Left forelimb (tissue), 1 donor: ENCODE measurements around the gene ABLIM3.
"Not testable (repeated sequence)": the region's sequence is repeated elsewhere in the genome, so short reads cannot be mapped to it uniquely, and the experiment has no call there.

ENCODE experiments used
- DNase-seq: peaks from one replicate; pipeline ENCODE4 v3.0.0-alpha.2; 2018; ENCODE audit warnings: low spot score

Gene ABLIM3

DNA sequence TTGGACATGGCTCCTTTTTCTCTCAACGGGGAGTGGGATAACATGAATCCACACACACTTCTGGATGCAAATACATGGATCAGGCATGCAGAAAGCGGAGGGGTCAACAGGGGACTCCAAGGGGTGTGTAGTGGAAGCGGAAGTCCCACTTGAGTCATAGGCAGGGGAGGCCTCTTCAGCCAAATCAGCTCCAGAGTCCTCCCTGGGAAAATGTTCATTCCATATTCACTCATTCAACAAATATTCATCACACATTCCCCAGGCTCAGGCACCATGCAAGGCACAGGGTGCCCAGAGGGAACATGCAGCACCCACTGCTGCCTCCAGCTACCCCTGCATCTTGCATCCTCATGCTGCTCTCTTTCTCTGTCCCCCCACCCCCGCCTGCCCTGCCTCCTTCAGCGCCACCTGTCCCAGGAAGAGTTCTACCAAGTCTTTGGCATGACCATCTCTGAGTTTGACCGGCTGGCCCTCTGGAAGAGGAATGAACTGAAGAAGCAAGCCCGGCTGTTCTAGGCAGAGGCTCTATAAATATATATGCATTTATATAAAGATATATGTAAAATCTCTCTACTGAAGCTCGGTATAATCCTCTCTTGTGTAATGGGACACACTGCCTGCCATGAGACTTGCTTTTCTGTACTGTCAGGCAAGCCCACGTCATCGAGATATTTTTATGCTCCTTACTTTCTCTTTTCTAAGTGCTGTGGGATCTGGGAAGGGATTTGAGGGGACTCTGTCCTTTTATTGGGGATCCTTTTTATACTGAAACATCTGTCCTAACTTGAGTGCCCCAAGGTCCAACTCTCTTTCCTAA, 116.8 kb downstream of the ABLIM3 start:
- no peak for DNase-seq

DNA sequence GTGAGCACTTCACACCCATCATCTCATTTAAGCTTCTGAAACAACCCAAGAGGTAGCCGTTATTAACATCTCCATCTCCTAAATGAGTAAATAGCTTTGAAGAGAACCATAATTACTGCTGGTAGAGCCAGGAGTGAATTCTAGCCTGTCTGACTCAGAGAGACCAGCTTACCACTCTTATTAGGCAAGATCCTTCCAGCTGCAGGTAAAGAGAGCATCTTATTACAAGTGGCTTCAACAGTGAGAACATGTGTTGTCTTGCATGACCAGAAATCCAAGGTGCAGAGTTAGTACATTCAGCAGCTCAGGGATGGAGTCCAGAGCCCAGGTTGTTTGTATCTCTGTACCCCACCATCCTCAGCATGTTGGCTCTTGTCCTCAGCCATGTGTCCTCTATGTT, 119.5 kb downstream of the ABLIM3 start:
- no peak for DNase-seq

DNA sequence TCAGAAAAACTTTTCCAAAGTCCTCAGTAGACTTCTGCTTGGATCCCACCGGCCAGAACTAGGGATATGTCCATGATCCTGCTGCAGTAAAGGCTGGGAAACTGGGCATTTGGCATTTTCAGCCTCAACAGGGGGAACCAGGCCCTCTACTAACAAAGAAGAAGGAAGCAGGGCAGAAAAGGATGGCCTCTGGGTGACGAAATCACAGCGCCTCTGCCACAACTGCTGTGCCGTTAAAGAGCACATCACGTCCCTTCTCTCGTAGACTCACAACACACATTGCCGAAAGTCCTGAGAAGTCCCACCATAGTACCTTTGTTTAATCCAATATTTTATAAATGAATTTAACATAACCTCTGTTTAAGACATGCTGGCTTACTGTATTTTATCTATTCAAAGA, 120.0 kb downstream of the ABLIM3 start:
- no peak for DNase-seq

DNA sequence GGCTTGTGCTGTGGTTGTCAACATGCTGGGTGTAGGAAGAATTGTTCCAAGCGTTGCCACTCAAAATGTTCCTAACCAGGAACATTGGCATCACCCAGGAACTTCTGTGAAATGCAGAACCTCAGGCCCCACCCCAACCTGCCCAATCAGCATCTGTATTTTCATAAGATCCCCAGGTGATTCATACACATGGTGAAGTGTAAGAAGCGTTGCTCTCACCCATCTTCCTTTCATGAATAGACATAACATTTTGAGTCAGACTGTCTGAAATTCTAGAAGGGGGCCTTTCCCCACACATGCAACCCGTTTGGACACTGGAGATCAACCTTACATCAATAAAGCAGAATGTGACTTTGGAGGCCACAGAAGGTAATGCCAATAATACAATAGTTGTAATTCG, 121.0 kb downstream of the ABLIM3 start:
- DNase-seq = no peak

DNA sequence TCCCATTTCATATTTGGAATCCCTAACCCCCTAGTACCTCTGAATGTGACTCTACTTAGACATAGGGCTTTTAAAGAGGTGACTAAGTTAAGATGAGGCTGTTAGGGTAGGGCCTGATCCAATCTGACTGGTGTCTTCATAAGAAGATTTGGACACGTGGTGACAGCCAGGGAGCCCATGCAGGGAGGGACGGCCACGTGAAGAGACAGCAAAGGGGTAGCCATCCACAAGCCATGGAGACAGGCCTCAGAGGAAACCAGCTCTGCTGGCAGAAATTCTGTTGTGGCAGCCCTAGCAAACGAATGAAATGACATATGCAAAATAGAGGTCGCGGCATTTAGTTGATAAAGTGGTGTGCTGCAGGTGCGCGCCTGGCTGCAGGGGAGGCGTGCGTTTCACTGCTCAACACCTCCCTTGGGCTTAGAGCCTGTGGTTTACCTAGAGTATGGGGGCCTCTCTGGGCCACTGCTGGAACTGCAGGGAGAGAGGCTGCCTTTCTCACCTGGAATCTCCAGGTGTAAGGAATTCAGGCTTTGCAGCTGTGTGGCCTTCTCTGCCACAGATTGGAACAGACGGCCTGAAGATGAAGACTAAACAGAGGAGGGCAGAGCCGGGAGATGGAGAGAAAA, 123.3 kb downstream of the ABLIM3 start:
- no peak for DNase-seq

DNA sequence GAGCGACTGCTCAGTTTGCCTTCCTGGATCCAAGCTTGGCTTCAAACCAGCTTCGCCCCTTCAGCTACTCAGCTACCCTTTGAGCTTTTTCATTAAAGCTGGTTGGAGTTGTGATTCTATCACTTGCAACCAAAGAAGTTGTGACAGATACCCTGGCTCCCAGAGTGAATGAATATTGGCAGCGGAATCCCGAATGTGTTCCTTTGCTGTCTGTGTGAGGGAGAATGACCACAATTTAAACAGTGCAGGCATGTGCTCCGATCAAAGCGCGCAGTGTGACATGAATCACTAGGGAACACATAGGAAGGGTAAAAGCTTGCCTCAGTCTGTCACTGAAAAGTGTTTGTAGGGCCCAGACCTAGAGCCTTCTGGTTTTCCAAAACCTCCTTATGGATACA, 123.8 kb downstream of the ABLIM3 start:
- no peak for DNase-seq

DNA sequence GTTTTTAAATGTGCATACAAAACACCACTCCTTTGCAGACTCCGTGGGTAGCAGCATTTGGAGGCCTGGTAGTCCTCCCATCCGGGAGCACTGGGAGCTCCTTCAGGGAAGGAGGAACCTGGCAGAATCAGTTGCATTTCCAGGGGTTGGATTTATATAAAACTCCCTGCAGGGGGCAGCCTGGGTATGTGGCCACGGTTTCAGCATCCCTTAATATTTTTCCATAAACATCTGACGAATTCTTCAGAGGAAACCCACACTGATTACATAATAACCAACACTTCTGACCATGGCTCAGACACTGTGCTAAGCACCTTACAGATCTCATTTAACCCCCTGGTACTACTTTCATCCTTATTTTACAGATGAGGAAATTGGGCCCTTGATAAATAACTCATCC, 124.3 kb downstream of the ABLIM3 start:
- DNase-seq = no peak

DNA sequence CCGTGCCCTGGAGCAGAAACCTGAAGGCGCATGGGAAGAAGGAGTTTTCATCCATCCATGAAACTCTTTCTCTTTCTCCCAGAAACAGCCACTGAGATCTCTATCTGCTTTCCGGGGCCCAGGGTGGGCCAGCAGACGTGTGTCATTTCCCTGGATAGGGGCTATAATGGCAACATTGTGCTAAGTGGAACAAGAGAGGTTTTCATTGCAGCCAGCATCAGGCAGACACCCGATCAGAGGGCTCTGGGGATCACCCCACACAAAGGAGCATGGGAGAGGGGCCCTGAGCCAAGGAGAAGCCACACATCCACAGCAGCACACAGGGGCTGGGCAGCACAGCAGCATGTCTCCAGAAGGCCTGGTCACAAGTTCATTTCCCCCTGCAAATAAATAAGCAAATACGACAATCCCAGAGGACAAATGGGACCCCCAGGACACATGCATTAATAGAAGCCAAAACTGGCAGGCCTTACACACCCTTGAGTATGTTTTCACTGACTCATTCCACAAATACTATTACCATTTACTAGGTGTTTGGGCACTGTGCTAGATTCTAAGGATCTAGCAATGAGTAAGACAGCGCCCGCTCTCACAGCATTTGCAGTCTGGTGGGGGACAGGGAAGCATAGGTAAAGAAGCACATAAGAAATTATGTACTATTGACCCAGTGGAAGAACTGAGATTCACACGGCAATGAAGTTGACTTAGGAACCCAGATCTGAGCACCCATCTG, 126.1 kb downstream of the ABLIM3 start:
- no peak for DNase-seq

DNA sequence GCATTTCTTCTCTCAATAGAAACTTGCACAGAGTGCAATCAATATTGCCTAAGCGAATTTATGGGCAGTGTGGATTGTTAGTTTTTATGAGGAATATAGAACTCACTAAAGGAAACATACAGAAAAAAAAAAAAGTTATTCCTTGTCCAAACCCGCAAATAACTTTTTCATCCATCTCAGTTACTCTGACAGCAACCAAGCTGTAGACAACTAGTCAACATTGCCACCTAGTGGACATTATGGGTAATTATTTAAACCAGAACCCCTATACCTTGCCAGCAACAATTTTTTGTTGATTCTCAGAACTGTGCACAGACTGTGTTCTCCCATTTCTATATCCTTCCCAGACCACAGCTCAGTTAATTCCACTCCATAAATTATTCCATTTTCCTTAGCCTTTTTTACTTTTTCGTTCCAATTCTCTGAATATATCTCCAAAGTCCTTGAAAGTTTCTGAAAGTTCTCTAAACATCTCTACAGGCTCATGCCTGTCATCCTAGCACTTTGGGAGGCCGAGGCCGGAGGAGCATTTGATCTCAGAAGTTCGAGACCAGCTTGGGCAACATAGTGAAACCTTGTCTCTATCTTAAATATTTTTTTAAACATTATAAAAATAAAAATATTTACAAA, 127.8 kb downstream of the ABLIM3 start:
- DNase-seq = no peak

DNA sequence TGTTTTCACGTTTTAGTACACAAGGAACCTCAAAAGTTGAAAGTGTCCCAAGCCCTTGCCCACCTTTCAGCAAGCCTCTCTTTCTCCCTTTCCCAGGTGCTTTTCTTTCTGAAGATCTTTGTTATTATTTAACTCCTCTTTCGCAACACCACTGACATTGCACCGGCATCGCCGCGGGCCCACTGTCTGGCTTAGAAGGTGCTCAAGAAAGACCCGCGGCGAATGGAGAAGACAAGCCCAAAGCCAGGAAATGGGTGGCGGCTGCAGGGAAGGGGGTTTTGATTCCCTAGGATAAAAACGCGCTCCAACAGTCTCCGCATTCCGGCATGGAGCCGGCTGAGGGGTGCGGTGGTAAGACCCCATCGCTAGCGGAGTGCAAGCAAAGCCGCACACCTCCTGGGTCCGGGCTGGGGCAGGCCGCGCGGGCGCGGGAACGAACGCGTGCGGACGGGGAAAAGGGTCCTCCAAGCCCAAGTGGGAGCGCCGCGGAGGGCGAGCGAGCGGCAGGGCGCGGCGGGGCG, 130.0 kb downstream of the ABLIM3 start:
- DNase-seq = peak; percentile 71

DNA sequence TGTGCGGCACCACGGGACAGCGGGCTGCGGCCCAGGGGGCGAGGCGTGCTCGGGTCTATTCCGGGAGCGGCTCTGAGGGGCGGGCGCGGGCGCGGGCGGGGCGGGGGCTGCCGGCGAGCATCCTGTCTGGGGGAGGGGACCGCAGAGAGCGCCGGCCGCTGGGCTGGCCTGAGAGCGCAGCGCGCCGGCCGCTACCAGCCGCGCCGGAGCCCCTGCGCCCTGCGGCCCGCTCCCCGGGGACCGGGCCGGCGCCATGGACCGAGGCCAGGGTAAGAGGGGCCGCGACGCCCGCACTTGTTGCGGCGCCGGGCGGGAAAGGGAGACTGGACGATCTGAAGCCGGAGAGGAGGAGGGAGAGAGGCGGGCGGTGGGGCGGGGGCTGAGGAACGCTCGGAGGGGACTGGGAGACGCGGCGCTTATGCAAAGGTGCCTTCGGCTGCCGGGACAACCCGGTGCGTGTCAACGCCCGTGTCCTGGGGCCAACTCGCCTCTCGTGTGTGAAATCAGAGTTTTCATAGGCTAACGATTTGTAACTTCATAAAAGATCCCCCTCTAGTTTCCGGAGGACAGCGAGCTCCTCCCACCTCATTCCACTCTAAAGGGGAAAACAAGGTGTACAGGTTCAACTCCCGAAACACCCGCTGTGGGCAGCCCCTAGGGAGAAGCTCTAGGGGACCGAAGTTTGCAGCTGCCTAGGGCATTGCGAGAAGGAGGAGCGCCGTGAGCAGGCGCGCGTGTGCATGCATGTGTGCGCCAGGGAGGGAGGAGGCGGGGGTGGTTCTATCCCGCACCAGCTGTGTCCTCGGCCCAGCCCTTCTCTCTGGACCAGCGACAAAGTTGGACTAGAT, 130.6 kb downstream of the ABLIM3 start, which contains the start of gene AFAP1L1:
Gene AFAP1L1 (plus strand): TSS at position 144 of the 848 bp plus-strand sequence. CDS start 110 bp downstream, at position 254.
- DNase-seq = peak; percentile 72

DNA sequence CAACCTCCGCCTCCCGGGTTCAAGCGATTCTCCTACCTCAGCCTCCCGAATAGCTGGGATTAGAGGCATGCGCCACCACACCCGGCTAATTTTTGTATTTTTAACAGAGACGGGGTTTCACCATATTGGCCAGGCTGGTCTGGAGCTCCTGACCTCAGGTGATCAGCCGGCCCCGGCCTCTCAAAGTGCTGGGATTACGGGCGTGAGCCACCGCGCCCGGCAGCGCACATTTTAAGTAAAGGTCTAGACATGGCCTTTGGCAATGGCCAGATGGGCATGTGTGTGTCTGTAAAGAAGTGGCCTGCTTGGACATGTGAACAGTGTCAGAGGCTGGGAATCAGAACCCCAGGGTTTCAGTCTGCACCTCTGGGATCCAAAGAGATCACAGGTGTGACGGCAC, 131.5 kb downstream of the ABLIM3 start:
- not testable (repeated sequence) for DNase-seq

DNA sequence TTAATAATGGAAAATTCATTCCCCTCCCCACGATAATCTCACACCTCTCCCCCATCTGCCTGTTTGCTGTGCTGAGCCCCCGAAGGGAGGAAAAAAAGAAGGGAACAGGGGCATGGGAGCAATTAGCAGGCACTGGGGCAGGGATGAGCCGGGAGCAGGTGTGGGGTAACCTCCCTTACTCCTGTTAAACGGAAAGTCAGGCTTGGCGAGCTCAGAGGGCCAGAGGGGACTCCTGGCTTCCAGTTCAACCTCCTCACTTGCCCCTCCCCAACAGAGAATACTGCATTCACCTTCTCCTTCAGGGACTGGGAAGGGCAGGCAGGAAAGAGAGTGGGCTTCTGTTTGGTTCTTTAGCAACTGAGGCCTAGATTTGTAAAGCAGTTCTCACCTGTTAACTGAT, 131.9 kb downstream of the ABLIM3 start:
- DNase-seq = no peak

DNA sequence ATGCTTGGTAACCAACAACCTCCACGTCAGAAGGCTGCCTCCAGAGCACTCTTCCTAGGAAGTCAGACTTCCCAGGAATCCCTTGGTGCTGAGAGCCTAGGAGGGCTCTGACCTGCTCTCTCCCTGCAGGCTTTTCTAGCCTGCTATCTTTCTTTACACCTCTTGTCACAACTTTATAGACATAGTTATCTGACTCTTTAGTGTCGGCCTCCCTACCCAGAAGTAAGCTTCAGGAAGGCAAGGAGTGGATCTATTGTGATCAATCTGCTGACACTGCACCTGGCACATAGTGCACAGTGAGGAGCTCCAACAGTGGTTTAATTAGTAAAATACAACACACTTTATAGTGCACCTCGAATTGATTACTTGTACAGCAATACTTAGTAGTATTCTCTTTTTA, 132.7 kb downstream of the ABLIM3 start:
- DNase-seq = no peak

DNA sequence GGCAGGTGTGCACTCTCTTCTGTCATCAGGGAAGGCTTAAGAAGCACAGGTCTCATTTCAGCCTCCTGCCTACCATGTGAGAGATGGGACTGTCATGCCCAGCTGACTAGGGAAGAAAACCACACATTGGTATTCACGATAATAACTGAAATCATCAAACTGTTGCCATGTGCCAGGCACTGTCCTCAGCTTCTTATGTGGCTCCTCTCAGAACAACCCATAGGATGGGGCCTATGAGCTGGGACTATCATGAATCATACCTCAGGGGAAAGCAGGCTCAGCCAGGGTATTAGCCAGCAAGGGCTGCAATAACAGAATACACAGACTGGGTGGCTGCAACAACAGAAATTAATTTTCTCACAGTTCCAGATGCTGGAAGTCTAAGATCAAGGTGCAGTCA, 133.6 kb downstream of the ABLIM3 start:
- no peak for DNase-seq

DNA sequence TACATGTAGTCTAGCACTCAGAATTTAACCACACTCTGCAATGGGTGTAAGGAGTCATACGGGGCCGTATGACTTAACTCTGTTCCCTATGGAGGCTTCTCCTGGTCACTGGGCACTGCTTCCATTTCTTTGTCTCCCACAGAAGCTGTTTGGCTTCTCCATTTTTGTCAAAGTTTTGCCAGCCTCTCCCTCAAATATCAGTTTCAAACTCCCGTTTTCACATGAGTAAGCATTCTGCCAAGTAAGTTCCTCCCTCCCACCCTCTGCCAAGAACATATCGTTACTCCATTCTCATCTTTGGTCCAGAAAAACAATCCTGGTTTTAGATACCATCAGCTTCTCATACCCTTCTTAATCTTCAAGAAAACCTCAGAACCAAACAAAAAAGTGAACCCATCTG, 136.5 kb downstream of the ABLIM3 start:
- DNase-seq = no peak

DNA sequence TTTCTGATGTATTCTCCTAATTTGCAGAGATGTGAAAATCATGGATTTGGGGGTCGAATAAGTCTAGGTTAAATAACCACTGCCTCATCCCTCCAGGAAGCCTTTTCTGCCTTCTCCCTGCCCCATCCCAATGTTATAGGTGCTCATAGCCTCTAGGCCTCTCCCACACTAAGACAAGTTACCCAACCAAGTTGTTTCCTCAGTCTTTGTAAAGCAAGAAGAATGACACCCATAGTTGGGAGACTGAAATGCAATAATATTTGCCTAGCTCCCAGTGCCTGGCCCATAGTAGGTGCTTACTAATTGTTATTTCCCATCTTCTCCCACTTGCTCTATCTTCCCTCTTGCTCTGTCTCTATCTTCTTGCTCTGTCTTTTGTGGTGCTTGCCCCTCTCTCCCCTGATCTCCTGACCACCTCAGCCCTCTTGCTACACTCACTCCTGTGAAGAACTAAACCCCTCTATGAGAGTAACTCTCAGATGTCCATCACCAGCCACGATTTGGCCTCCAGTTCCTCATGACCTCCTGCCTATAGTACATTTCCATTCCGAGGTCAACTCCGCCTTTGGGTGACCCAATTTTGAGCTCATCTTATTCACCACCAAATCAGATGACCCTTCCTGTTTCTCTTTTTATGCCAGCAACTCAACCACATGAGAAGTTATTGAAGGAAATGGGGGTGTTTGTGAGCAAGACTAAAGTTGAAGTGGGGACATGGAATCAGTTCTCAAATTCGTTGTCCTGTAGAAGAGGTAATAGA, 137.3 kb downstream of the ABLIM3 start:
- DNase-seq = no peak

DNA sequence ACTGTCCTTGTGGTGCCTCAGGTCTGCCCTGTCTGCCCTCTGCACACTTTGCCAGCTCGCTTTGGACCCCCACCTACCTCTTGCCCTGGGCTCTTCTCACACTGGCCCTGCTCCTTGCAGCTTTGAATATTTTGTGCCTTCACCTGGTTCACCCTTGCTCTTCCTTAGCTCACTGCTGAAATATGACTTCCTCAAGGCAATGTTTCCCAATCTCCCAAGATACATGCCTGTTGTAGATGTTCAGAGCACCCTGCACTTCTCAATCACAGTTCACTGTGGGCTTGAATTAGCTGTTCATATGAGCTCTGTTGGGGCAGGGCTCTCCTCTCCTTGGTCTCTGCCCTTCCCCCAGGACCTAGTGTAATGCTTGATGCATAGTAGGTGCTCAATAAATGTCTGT, 138.4 kb downstream of the ABLIM3 start:
- DNase-seq = no peak

DNA sequence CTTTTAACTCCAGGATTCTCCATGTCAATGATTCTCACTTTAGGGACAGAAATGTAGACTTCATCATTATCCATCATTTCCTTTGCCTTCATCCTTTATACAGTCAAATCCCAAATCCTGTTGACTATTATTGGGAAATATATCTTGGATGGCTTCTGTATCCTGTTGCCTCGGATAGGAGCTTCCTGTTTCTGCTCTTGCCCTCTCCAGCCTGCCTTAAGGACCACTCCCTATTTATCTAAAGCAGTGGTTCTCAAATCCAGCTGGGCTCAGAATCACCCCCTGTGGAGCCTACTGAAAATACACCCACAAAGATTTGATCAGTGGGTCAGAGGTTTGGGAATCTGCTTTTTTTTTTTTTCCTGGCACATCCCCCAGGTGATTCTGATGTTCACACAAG, 138.8 kb downstream of the ABLIM3 start:
- no peak for DNase-seq

DNA sequence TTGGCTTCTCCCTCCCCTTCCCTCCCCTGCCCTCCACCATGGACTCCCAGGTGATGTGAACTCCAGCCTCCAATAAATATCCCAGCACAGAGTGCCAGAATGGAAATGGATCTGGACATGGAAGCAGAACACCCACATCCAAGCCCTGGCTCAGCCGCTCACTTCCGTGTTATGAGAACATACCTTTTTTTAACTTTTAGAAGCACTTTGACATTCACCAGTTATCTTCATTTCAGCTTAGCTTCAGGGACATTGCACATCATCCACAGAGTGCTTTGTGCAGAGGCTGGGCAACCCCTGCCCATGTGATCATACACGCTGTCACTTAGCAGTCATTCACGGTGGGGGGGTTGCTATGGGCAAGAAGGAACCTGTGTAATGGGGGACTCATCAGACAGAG, 139.5 kb downstream of the ABLIM3 start:
- no peak for DNase-seq
